GM12891 (cell line): ENCODE data around the gene IFT80.

Source experiments
- DNase-seq: peaks from one replicate; pipeline ENCODE4 v3.0.0; 2011; ENCODE audit warnings: low spot score; ENCODE audit not compliant: insufficient read length
- FAIRE-seq: peaks from 2 replicates; lab custom pipeline; 2011; peaks lifted over from hg19 to GRCh38; lab: Jason Lieb, UNC
- PAX5 ChIP-seq: IDR thresholded peaks from 2 replicates; pipeline ENCODE4 v1.6.1; 2011; ENCODE audit warnings: low read length, moderate library complexity, mild to moderate bottlenecking; ENCODE audit not compliant: insufficient read depth, severe bottlenecking
- POLR2A ChIP-seq: IDR thresholded peaks from 2 replicates; pipeline ENCODE4 v1.6.1; 2011; ENCODE audit warnings: low read depth, low read length, control low read depth
- POLR2AphosphoS5 ChIP-seq: IDR thresholded peaks from 2 replicates; pipeline ENCODE4 v1.6.1; 2011; ENCODE audit warnings: low read depth, low read length, control low read depth
- POU2F2 ChIP-seq: IDR thresholded peaks from 2 replicates; pipeline ENCODE4 v1.6.1; 2011; ENCODE audit warnings: low read depth, mild to moderate bottlenecking, control low read depth, low read length, moderate library complexity
- SPI1 ChIP-seq: IDR thresholded peaks from 2 replicates; pipeline ENCODE4 v1.6.1; 2011; ENCODE audit warnings: low read depth, low read length, control low read depth
- TAF1 ChIP-seq: IDR thresholded peaks from 2 replicates; pipeline ENCODE4 v1.6.1; 2011; ENCODE audit warnings: low read depth, low read length, control low read depth

Gene IFT80

GRCh38 chr3:160417311-160417710 lies 18.3 kb upstream of the IFT80 start:
- TF ChIP-seq PAX5 (no peak), POLR2A (no peak), SPI1 (no peak), TAF1 (no peak), POU2F2 (no peak), POLR2AphosphoS5 (no peak)
- FAIRE-seq (no peak), DNase-seq (no peak)

- no peak for DNase-seq
- no peak for TF ChIP-seq POLR2AphosphoS5
- TF ChIP-seq SPI1: peak; percentile 33
- no peak for TF ChIP-seq PAX5
- TF ChIP-seq POLR2A: no peak
- no peak for TF ChIP-seq TAF1
- TF ChIP-seq POU2F2: no peak
- no peak for FAIRE-seq
Measured at GRCh38 chr3:160413613-160414248, 14.7 kb upstream of the IFT80 start.

- TF ChIP-seq POU2F2: no peak
- TF ChIP-seq SPI1: no peak
- no peak for TF ChIP-seq POLR2AphosphoS5
- no peak for TF ChIP-seq TAF1
- no peak for TF ChIP-seq PAX5
- no peak for TF ChIP-seq POLR2A
- FAIRE-seq: no peak
- DNase-seq: no peak
Measured at GRCh38 chr3:160412477-160412876, 13.5 kb upstream of the IFT80 start.

GRCh38 chr3:160409812-160410610 lies 11.0 kb upstream of the IFT80 start:
- DNase-seq: no peak
- FAIRE-seq: no peak
- no peak for TF ChIP-seq TAF1
- TF ChIP-seq PAX5: no peak
- TF ChIP-seq SPI1: no peak
- TF ChIP-seq POLR2A: no peak
- no peak for TF ChIP-seq POU2F2
- no peak for TF ChIP-seq POLR2AphosphoS5

GRCh38 chr3:160403796-160404470 lies 4.9 kb upstream of the IFT80 start:
- FAIRE-seq (no peak), DNase-seq (no peak)
- no peak for TF ChIP-seq POU2F2
- no peak for TF ChIP-seq TAF1
- no peak for TF ChIP-seq POLR2AphosphoS5
- no peak for TF ChIP-seq POLR2A
- TF ChIP-seq PAX5: no peak
- TF ChIP-seq SPI1: no peak

GRCh38 chr3:160403028-160403545 lies 4.1 kb upstream of the IFT80 start:
- FAIRE-seq: no peak

GRCh38 chr3:160402221-160403027 lies 3.4 kb upstream of the IFT80 start:
- TF ChIP-seq TAF1 (no peak), POU2F2 (no peak), PAX5 (no peak), POLR2A (no peak), POLR2AphosphoS5 (no peak), SPI1 (no peak)
- DNase-seq: no peak
- no peak for FAIRE-seq

More at GRCh38 chr3:160403028-160403545, 4.1 kb upstream of the IFT80 start:
- no peak for DNase-seq
- TF ChIP-seq POU2F2 (no peak), TAF1 (no peak), POLR2A (no peak), SPI1 (no peak), POLR2AphosphoS5 (no peak), PAX5 (no peak)

- no peak for FAIRE-seq
- no peak for DNase-seq
- no peak for TF ChIP-seq PAX5
- no peak for TF ChIP-seq POLR2AphosphoS5
- no peak for TF ChIP-seq TAF1
- no peak for TF ChIP-seq POLR2A
- TF ChIP-seq SPI1: no peak
- TF ChIP-seq POU2F2: no peak
Measured at GRCh38 chr3:160401291-160402095, 2.5 kb upstream of the IFT80 start.
